Fibroblast of lung (primary cell): ENCODE data around the gene ERI3. TPM values are rescaled to one million over a fixed set of nuclear protein-coding genes. Genes with fewer than 3 reads are reported as not detected.

ENCODE experiments used
- DNase-seq, 2 donors: peaks; one replicate each; pipeline versions ENCODE4 v3.0.0 to v3.0.0-alpha.2; 2010; ENCODE audit warnings: low read depth in 2 of 2
- H2AFZ ChIP-seq: 2 replicates; pipeline ENCODE4 v1.5.1; 2012; ENCODE audit warnings: low read length, control low read depth, inconsistent platforms
- H3K27ac ChIP-seq: 2 replicates; pipeline ENCODE4 v1.5.1; 2011; ENCODE audit warnings: low read length, control low read depth; ENCODE audit not compliant: insufficient read depth
- H3K27me3 ChIP-seq: 2 replicates; pipeline ENCODE4 v1.5.1; 2011; ENCODE audit warnings: mild to moderate bottlenecking, low read length; ENCODE audit not compliant: control insufficient read depth, insufficient read depth
- H3K36me3 ChIP-seq: 2 replicates; pipeline ENCODE4 v1.5.1; 2011; ENCODE audit warnings: low read length; ENCODE audit not compliant: control insufficient read depth, insufficient read depth
- H3K4me1 ChIP-seq: 2 replicates; pipeline ENCODE4 v1.5.1; 2011; ENCODE audit warnings: low read length; ENCODE audit not compliant: control insufficient read depth, insufficient read depth; ENCODE audit errors: extremely low read depth
- H3K4me2 ChIP-seq: 2 replicates; pipeline ENCODE4 v1.5.1; 2011; ENCODE audit warnings: low read length, control low read depth; ENCODE audit not compliant: insufficient read depth; ENCODE audit errors: extremely low read depth
- H3K4me3 ChIP-seq, 4 experiments: fragments of 200-600 bp in 1 of 4; sonication (generic) in 1 of 4; replicated peaks in 1 of 4; 2 replicates each; pipeline ENCODE4 v1.5.1; 2011 to 2016; ENCODE audit warnings: low read length in 4 of 4, low read depth in 3 of 4, mild to moderate bottlenecking in 3 of 4, control low read depth in 2 of 4, inconsistent platforms in 1 of 4, mixed read lengths in 1 of 4; ENCODE audit not compliant: insufficient read depth in 1 of 4; ENCODE audit errors: control extremely low read depth in 1 of 4
- H3K79me2 ChIP-seq: 2 replicates; pipeline ENCODE4 v1.5.1; 2012; ENCODE audit warnings: mild to moderate bottlenecking, low read length, inconsistent platforms; ENCODE audit not compliant: control insufficient read depth, insufficient read depth
- H3K9ac ChIP-seq: 2 replicates; pipeline ENCODE4 v1.5.1; 2011; ENCODE audit warnings: mild to moderate bottlenecking, low read length, control low read depth; ENCODE audit not compliant: insufficient read depth
- H3K9me3 ChIP-seq: 2 replicates; pipeline ENCODE4 v1.5.1; 2012; ENCODE audit warnings: low read depth, low read length; ENCODE audit not compliant: control insufficient read depth, insufficient read depth
- H4K20me1 ChIP-seq: 2 replicates; pipeline ENCODE4 v1.5.1; 2011; ENCODE audit warnings: low read length; ENCODE audit not compliant: control insufficient read depth, insufficient read depth; ENCODE audit errors: extremely low read depth
- CTCF ChIP-seq, 2 donors: IDR thresholded peaks in 1 of 2; conservative IDR thresholded peaks in 1 of 2; 1 replicate in 1 of 2; 2 replicates in 1 of 2; pipeline ENCODE4 v1.5.1; 2011 to 2012; ENCODE audit warnings: low read length in 2 of 2, control low read depth in 1 of 2, inconsistent platforms in 1 of 2, low read depth in 1 of 2, mild to moderate bottlenecking in 1 of 2
- EZH2 ChIP-seq: IDR thresholded peaks from 2 replicates; pipeline ENCODE4 v1.5.1; 2012; ENCODE audit warnings: low read length, control low read depth, mild to moderate bottlenecking; ENCODE audit errors: missing control alignments
- polyA plus RNA-seq, 2 donors: library from polyadenylated mRNA; depleted of rRNA in 1 of 2; stranded (reverse) in 1 of 2; unstranded in 1 of 2; fragments of >200 nt; gene quantifications; 2 replicates each; pipeline ENCODE4 v1.2.1, GENCODE V29; 2011 to 2012; ENCODE audit warnings: missing spikeins in 1 of 2
- total RNA-seq: library from RNA; depleted of rRNA; stranded (reverse); fragments of >200 nt; gene quantifications from 2 replicates; pipeline ENCODE4 v1.2.1, GENCODE V29; 2014

Gene ERI3
- total and polyA plus RNA-seq, 2 donors (not counting 1 experiment from before 2014, with no cell fraction given): 43.4 to 44.9 TPM

GRCh38 chr1:44301442-44301841 lies 53.6 kb downstream of the ERI3 start:
- Histone ChIP-seq H3K9me3 (no peaks in the 10 kb centered on the region), H3K79me2 (no peaks in the 10 kb centered on the region), H3K9ac (no peak overlapping the region), H3K36me3 (peaks cover 6% of the 10 kb centered on the region), H3K27ac (no peak overlapping the region), H3K4me2 (no peak overlapping the region), H3K4me1 (no peaks in the 10 kb centered on the region), H3K4me3 (no peak overlapping the region), H2AFZ (no peak overlapping the region), H3K27me3 (no peaks in the 10 kb centered on the region), H4K20me1 (no peaks in the 10 kb centered on the region)
- DNase-seq: no peak
- no peak for TF ChIP-seq CTCF (conservative IDR thresholded peaks at IDR 0.05 in 1 of 2, IDR thresholded peaks at IDR 0.05 in 1 of 2; ENCODE audit: low read depth in 1 of 2, low read length in 2 of 2)
- TF ChIP-seq EZH2: no peak

GRCh38 chr1:44300852-44301251 lies 54.2 kb downstream of the ERI3 start:
- Histone ChIP-seq H3K9me3 (no peaks in the 10 kb centered on the region), H4K20me1 (no peaks in the 10 kb centered on the region), H2AFZ (no peak overlapping the region), H3K36me3 (peaks cover 5% of the 10 kb centered on the region), H3K4me1 (no peaks in the 10 kb centered on the region), H3K27me3 (no peaks in the 10 kb centered on the region), H3K9ac (no peak overlapping the region), H3K4me3 (no peak overlapping the region), H3K79me2 (no peaks in the 10 kb centered on the region), H3K27ac (no peak overlapping the region), H3K4me2 (no peak overlapping the region)
- no peak for DNase-seq
- TF ChIP-seq EZH2 (no peak), CTCF (conservative IDR thresholded peaks at IDR 0.05 in 1 of 2, IDR thresholded peaks at IDR 0.05 in 1 of 2; ENCODE audit: low read depth in 1 of 2, low read length in 2 of 2) (no peak)

- Histone ChIP-seq H3K4me2 (no peak overlapping the region), H3K9me3 (no peaks in the 10 kb centered on the region), H3K36me3 (peaks cover 5% of the 10 kb centered on the region), H3K27me3 (no peaks in the 10 kb centered on the region), H2AFZ (no peak overlapping the region), H4K20me1 (no peaks in the 10 kb centered on the region), H3K79me2 (no peaks in the 10 kb centered on the region), H3K4me3 (no peak overlapping the region), H3K9ac (no peak overlapping the region), H3K27ac (no peak overlapping the region), H3K4me1 (peaks cover 5% of the 10 kb centered on the region)
- DNase-seq: no peak
- no peak for TF ChIP-seq CTCF (conservative IDR thresholded peaks at IDR 0.05 in 1 of 2, IDR thresholded peaks at IDR 0.05 in 1 of 2; ENCODE audit: low read depth in 1 of 2, low read length in 2 of 2)
- no peak for TF ChIP-seq EZH2
Observed at GRCh38 chr1:44297695-44298400, 57.2 kb downstream of the ERI3 start.
